Stomach (tissue), 9 donors: ENCODE results near the gene REPS2. TPM values are rescaled to one million over a fixed set of nuclear protein-coding genes. Genes with fewer than 3 reads are reported as not detected.
"Not testable (repeated sequence)": the region's sequence is repeated elsewhere in the genome, so short reads cannot be mapped to it uniquely, and the experiment has no call there.

ENCODE experiments used
- DNase-seq, 2 donors: peaks; one replicate each; pipeline versions ENCODE4 v3.0.0 to v3.0.0-alpha.2; 2013 to 2019
- H3K27ac ChIP-seq, 5 donors: fragments of 200-600 bp in 4 of 5; sonication (generic) in 4 of 5; one replicate each; pipeline ENCODE4 v1.5.1; 2013 to 2019; ENCODE audit warnings: mild to moderate bottlenecking in 1 of 5, moderate library complexity in 1 of 5
- H3K27me3 ChIP-seq, 3 donors: fragments of 200-600 bp; sonication (generic); one replicate each; pipeline ENCODE4 v1.5.1; 2017 to 2019; ENCODE audit warnings: mixed run types in 1 of 3
- H3K36me3 ChIP-seq, 4 donors: fragments of 200-600 bp; sonication (generic); 1 replicate in 3 of 4; 2 replicates in 1 of 4; pipeline ENCODE4 v1.5.1; 2016 to 2019
- H3K4me1 ChIP-seq, 4 donors: fragments of 200-600 bp; sonication (generic); one replicate each; pipeline ENCODE4 v1.5.1; 2016 to 2019
- H3K4me3 ChIP-seq, 4 donors: fragments of 200-600 bp; sonication (generic) in 3 of 4; one replicate each; pipeline ENCODE4 v1.5.1; 2016 to 2019; ENCODE audit warnings: mild to moderate bottlenecking in 1 of 4
- H3K9me3 ChIP-seq, 4 donors: fragments of 200-600 bp; sonication (generic); one replicate each; pipeline ENCODE4 v1.5.1; 2016 to 2019
- EP300 ChIP-seq: sonication (generic); formaldehyde crosslinking; IDR thresholded peaks from one replicate; pipeline ENCODE4 v1.6.1; 2017; ENCODE audit warnings: antibody characterized with exemption
- POLR2A ChIP-seq, 4 donors: fragments of 450-650 bp; IDR thresholded peaks; one replicate each; pipeline ENCODE4 v1.6.1; 2016; ENCODE audit warnings: antibody characterized with exemption in 4 of 4, control low read depth in 2 of 4, mild to moderate bottlenecking in 1 of 4, moderate library complexity in 1 of 4
- POLR2AphosphoS5 ChIP-seq, 3 donors: sonication (generic); formaldehyde crosslinking; IDR thresholded peaks; one replicate each; pipeline ENCODE4 v1.6.1; 2016; ENCODE audit warnings: antibody characterized with exemption in 3 of 3
- WGBS, 5 donors: extraction: QIAGEN DNeasy Blood & Tissue Kit in 3 of 5; methylation state at CpG; one replicate each; pipeline versions ENCODE4 v1.1.5 to v1.1.7; 2013 to 2018; 5-methylcytosine and 5-hydroxymethylcytosine counted together
- intact Hi-C: fragments of 100-400 bp; cut with DNase I; formaldehyde crosslinking; loops from one replicate; pipeline ENCODE4 v1.15.1; 2023; ENCODE audit warnings: low total_unique reads
- polyA plus RNA-seq, 3 donors: library from polyadenylated mRNA; stranded (reverse); fragments of 200-250 nt; gene quantifications; one replicate each; pipeline ENCODE4 v1.2.3, GENCODE V29; 2013
- total RNA-seq, 5 donors: library from RNA; depleted of rRNA; stranded (reverse); fragments of >200 nt; gene quantifications; one replicate each; pipeline versions ENCODE4 v1.1.0 to v1.2.3, GENCODE V29; 2014 to 2016
- TF ChIP-seq, protein P1 (sequence below), 7 experiments: fragments of 450-650 bp in 4 of 7; fragments of 200-600 bp in 3 of 7; sonication (generic) in 3 of 7; IDR thresholded peaks; one replicate each; pipeline ENCODE4 v1.5.1; 2016 to 2019; ENCODE audit warnings: antibody characterized with exemption in 7 of 7, control low read depth in 2 of 7, mild to moderate bottlenecking in 1 of 7
- donor health status: healthy with polysubstance abuse.
- donor health status: Bipolar disorder and iron deficiency.
- donor health status: healthy.

REPS2 gene
- total and polyA plus RNA-seq, 8 donors: 6.1 to 281 (median 10.6) TPM

- intact Hi-C loops: no loop called here
- Histone ChIP-seq H3K36me3 (no peaks in the 10 kb centered on the region), H3K27ac (no peak overlapping the region), H3K4me1 (peaks cover 0 to 15% (median 4%) of the 10 kb centered on the region in 4 donors), H3K9me3 (no peaks in the 10 kb centered on the region), H3K27me3 (no peaks in the 10 kb centered on the region), H3K4me3 (no peak overlapping the region)
- DNase-seq: no peak
- WGBS, 5 donors: 32 to 68% (median 45%) methylated on average over 2 of the region's 2 CpGs
- TF ChIP-seq, protein P1, sequence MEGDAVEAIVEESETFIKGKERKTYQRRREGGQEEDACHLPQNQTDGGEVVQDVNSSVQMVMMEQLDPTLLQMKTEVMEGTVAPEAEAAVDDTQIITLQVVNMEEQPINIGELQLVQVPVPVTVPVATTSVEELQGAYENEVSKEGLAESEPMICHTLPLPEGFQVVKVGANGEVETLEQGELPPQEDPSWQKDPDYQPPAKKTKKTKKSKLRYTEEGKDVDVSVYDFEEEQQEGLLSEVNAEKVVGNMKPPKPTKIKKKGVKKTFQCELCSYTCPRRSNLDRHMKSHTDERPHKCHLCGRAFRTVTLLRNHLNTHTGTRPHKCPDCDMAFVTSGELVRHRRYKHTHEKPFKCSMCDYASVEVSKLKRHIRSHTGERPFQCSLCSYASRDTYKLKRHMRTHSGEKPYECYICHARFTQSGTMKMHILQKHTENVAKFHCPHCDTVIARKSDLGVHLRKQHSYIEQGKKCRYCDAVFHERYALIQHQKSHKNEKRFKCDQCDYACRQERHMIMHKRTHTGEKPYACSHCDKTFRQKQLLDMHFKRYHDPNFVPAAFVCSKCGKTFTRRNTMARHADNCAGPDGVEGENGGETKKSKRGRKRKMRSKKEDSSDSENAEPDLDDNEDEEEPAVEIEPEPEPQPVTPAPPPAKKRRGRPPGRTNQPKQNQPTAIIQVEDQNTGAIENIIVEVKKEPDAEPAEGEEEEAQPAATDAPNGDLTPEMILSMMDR (IDR thresholded peaks at IDR 0.05): no peak
- TF ChIP-seq POLR2AphosphoS5 (IDR thresholded peaks at IDR 0.05) (no peak), POLR2A (IDR thresholded peaks at IDR 0.05) (no peak), EP300 (no peak)
These were observed 11.9 kb downstream of the REPS2 start for GRCh38 chrX:16958356-16958755.

DNA sequence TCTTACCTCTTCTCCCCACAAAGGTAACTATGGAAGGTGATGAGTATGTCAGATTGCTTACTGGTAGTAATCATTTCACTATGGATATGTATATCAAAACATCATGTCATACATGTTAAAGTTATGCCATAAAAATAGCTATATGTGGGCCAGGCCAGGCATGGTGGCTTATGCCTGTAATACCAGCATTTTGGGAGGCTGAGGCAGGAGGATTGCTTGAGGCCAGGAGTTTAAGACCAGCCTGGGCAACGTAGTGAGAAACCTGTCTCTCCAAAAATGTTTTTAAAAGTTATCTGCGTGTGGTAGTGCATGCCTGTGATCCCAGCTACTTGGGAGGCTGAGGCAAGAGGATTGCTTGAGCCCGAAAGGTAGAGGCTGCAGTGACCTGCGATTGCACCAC is 16.2 kb downstream of the REPS2 start:
- H3K9me3 ChIP-seq, intact Hi-C loops, H3K4me1 ChIP-seq, H3K36me3 ChIP-seq, H3K27me3 ChIP-seq, DNase-seq, H3K27ac ChIP-seq, H3K4me3 ChIP-seq: not testable (repeated sequence)
- 80 to 92% (median 83%) methylated on average over 1 to 4 of the region's 4 CpGs for WGBS, 5 donors

- no peaks in the 10 kb centered on the region for H3K4me1 ChIP-seq
- WGBS, 5 donors: 84 to 96% (median 85%) methylated on average over 1 of the region's 1 CpG
- no peaks in the 10 kb centered on the region for H3K9me3 ChIP-seq
- no peak for DNase-seq
- no peaks in the 10 kb centered on the region for H3K36me3 ChIP-seq
- no peaks in the 10 kb centered on the region for H3K27me3 ChIP-seq
- intact Hi-C loops: no loop called here
- TF ChIP-seq EP300: no peak
- no peak for TF ChIP-seq POLR2A (IDR thresholded peaks at IDR 0.05)
- no peak overlapping the region for H3K27ac ChIP-seq
- H3K4me3 ChIP-seq: no peak overlapping the region
These were observed 16.8 kb downstream of the REPS2 start for GRCh38 chrX:16963216-16963615.

DNA sequence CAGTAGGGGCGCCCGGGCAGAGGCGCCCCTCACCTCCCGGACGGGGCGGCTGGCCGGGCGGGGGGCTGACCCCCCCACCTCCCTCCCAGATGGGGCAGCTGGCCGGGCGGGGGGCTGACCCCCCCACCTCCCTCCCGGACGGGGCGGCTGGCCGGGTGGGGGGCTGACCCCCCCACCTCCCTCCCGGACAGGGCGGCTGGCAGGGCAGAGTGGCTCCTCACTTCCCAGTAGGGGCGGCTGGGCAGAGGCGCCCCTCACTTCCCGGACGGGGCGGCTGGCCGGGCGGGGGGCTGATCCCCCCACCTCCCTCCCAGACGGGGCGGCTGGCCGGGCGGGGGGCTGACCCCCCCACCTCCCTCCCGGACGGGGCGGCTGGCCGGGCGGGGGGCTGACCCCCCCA is 18.5 kb downstream of the REPS2 start:
- H3K36me3 ChIP-seq, H3K27ac ChIP-seq, H3K27me3 ChIP-seq, H3K4me1 ChIP-seq, intact Hi-C loops, H3K4me3 ChIP-seq, DNase-seq, H3K9me3 ChIP-seq: not testable (repeated sequence)
- WGBS, 5 donors: 90 to 100% methylated on average over 4 to 13 of the region's 32 CpGs; no CpG with 5 or more reads in 3 of the 5 donors

- no peaks in the 10 kb centered on the region for H3K9me3 ChIP-seq
- no peak for TF ChIP-seq POLR2AphosphoS5 (IDR thresholded peaks at IDR 0.05)
- TF ChIP-seq POLR2A (IDR thresholded peaks at IDR 0.05): no peak
- no peak for TF ChIP-seq EP300
- TF ChIP-seq, protein P1 (IDR thresholded peaks at IDR 0.05): no peak
- H3K4me1 ChIP-seq: no peaks in the 10 kb centered on the region
- 67 to 94% (median 83%) methylated on average over 2 of the region's 2 CpGs for WGBS, 5 donors
- DNase-seq: no peak
- H3K27ac ChIP-seq: no peak overlapping the region
- no peaks in the 10 kb centered on the region for H3K36me3 ChIP-seq
- intact Hi-C loops: no loop called here
- H3K27me3 ChIP-seq: no peaks in the 10 kb centered on the region
- H3K4me3 ChIP-seq: no peak overlapping the region
These were observed 20.4 kb downstream of the REPS2 start for GRCh38 chrX:16966752-16967448.

- H3K4me1 ChIP-seq, H3K27me3 ChIP-seq, H3K4me3 ChIP-seq, intact Hi-C loops, H3K9me3 ChIP-seq, H3K36me3 ChIP-seq, H3K27ac ChIP-seq, DNase-seq: not testable (repeated sequence)
- WGBS, 5 donors: 85 to 96% (median 95%) methylated on average over 7 to 19 of the region's 29 CpGs; no CpG with 5 or more reads in 1 of the 5 donors
These were observed 22.3 kb downstream of the REPS2 start for GRCh38 chrX:16968753-16969152.
